ENCODE results near the gene UBE2U. TPM values are rescaled to one million over a fixed set of nuclear protein-coding genes. Genes with fewer than 3 reads are reported as not detected.

Gene UBE2U
- total RNA-seq, 1 donor from 2014 or later = not detected

DNA sequence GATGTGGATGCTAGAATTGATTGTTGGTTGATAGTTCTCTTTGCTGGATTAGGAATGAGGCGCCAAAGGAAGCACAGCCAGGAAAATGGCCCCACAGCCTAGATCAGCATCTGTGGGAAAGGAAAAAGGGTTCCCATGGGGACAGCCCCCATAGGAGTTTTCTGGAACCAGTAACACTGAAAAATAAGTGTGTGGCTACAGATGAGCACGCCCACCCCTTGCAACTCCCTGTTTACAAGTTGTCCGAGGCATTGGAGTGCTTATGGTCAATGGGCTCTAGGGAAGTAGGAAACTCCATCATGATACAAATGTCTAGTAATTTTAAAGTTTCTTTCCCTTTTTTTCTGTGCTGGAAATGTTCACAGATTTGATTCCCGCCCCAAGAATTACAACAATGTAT lies 23.8 kb upstream of the UBE2U start:
- H3K4me3 ChIP-seq = no peak overlapping the region
- DNase-seq (ENCODE audit: low spot score in 2 of 2) = no peak
- no peaks in the 10 kb centered on the region for H3K9me3 ChIP-seq
- intact Hi-C loops (cut with DNase I) = no loop called here
- no peaks in the 10 kb centered on the region for H3K4me1 ChIP-seq
- H3K27me3 ChIP-seq = no peaks in the 10 kb centered on the region
- TF ChIP-seq, protein P1, sequence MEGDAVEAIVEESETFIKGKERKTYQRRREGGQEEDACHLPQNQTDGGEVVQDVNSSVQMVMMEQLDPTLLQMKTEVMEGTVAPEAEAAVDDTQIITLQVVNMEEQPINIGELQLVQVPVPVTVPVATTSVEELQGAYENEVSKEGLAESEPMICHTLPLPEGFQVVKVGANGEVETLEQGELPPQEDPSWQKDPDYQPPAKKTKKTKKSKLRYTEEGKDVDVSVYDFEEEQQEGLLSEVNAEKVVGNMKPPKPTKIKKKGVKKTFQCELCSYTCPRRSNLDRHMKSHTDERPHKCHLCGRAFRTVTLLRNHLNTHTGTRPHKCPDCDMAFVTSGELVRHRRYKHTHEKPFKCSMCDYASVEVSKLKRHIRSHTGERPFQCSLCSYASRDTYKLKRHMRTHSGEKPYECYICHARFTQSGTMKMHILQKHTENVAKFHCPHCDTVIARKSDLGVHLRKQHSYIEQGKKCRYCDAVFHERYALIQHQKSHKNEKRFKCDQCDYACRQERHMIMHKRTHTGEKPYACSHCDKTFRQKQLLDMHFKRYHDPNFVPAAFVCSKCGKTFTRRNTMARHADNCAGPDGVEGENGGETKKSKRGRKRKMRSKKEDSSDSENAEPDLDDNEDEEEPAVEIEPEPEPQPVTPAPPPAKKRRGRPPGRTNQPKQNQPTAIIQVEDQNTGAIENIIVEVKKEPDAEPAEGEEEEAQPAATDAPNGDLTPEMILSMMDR (IDR thresholded peaks at IDR 0.05) = no peak
- no peak overlapping the region for H3K27ac ChIP-seq
- H3K36me3 ChIP-seq = peaks cover 7 to 24% of the 10 kb centered on the region in 2 donors

DNA sequence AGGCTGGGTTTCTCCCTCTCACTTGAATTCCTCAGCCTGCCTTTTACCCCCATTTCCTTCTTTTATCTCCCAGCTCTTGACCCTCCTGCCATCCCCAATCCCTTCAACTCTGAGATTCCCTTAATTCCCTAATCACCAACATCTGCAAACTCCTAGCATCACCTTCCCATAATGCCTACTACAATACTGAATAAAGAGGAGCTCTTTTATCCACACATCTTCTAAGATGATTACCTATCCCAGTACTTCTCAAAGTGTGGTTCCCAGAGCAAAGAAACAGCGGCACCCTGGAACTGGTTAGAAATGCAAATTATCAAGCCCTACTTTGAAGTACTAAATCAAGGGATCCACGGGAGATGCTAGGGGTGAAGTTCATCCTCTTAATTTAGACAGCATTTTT lies 21.2 kb upstream of the UBE2U start:
- DNase-seq (ENCODE audit: low spot score in 2 of 2) = no peak
- no peak overlapping the region for H3K27ac ChIP-seq
- H3K36me3 ChIP-seq = peaks cover 7 to 17% of the 10 kb centered on the region in 2 donors
- H3K4me1 ChIP-seq = no peaks in the 10 kb centered on the region
- intact Hi-C loops (cut with DNase I) = no loop called here
- no peak overlapping the region for H3K4me3 ChIP-seq
- no peaks in the 10 kb centered on the region for H3K9me3 ChIP-seq
- H3K27me3 ChIP-seq = no peaks in the 10 kb centered on the region
- TF ChIP-seq, protein P1 (IDR thresholded peaks at IDR 0.05) = no peak

DNA sequence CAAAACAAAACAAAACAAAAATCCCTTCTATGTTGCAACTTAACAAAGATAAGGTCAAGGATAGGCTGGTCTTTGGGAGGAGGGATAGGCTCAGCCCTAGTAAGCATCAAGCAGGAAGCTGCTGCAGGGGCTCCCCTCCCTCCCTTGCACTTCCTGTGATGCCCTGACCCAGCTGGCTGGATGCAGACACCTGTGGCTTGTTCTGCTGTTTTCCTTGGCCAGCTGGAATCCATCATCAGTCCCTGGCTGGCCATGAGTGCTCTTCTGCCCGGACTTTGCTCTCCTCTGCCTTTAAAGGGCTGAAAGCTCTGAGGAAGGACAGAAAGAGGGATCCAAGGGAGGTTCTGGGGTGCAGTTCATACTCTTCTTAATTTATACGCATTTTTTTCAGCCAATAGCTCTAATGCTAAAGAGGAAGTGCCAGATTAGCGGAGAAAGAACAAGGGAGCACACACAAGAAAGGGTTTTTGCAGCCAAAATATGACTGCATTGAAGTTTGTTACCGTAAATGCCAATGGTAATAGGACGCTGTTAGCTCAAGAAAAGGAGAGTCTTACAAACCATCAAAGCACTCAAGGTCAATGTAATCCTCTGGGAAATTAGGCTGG lies 19.9 kb upstream of the UBE2U start:
- Histone ChIP-seq H3K27me3 (no peaks in the 10 kb centered on the region), H3K9me3 (no peaks in the 10 kb centered on the region), H3K36me3 (peaks cover 1 to 4% of the 10 kb centered on the region in 2 donors), H3K4me1 (no peaks in the 10 kb centered on the region), H3K4me3 (no peak overlapping the region), H3K27ac (peak overlapping the region in 1 of 2 donors; percentile 27)
- TF ChIP-seq, protein P1 (IDR thresholded peaks at IDR 0.05) = no peak
- DNase-seq (ENCODE audit: low spot score in 2 of 2) = no peak
- intact Hi-C loops (cut with DNase I) = no loop called here

DNA sequence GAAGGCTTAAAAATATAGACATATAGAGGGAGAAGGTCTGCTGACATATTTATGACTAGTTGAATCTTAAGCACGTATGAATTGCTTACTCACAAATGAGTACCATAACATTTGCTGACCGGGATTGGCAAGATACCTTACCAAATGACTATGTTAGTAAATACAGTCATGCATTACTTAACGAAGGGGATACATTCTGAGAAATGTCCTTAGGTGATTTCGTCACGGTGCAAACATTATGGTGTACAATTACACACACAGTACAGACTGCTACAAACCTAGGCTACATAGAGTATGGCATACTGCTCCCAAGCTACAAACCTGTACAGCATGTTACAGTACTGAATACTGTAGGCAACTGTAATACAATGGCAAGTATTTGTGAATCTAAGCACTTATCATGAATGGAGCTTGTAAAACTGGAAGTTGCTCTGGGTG lies 19.4 kb upstream of the UBE2U start:
- Histone ChIP-seq H3K27me3 (no peaks in the 10 kb centered on the region), H3K36me3 (no peaks in the 10 kb centered on the region), H3K4me3 (no peak overlapping the region), H3K27ac (no peak overlapping the region), H3K4me1 (no peaks in the 10 kb centered on the region), H3K9me3 (no peaks in the 10 kb centered on the region)
- TF ChIP-seq, protein P1 (IDR thresholded peaks at IDR 0.05) = no peak
- intact Hi-C loops (cut with DNase I) = no loop called here
- no peak for DNase-seq (ENCODE audit: low spot score in 2 of 2)

DNA sequence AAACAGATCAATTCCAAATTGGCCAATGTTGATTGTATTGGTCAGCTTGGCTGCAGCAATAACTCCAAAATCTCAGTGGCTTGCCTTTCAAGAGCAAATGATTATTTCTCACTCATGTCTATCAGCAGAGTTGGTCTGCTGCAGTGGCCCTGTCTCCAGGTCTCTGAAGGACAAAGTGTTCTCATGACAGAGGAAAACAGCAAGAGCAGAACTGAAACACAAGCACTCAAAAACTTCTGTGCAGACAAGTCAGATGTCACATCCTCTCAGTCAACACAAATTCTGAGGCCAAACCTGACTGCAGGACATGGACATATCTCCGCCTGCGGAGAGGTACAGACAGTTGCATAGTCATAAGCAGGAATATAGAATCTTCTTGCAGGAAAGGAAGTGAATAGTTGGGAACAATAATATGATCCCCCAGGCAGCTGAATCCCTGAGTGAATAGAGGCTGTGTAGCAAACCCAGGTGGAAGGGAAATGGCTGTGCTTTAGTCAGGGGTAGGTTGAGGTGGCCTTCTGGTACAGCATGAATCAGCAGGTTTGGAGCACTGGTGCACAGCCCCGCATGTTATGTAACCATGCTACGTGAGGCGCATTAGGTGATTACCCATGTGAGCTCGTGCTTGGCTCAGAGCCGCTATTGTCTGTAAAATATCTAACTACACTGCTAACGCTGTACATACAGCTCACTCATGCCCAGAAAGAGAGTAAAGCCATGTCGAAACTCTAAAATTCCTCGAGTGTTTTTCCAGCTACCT lies 17.1 kb upstream of the UBE2U start:
- Histone ChIP-seq H3K9me3 (no peaks in the 10 kb centered on the region), H3K4me3 (no peak overlapping the region), H3K36me3 (no peaks in the 10 kb centered on the region), H3K27ac (no peak overlapping the region), H3K4me1 (no peaks in the 10 kb centered on the region), H3K27me3 (no peaks in the 10 kb centered on the region)
- DNase-seq (ENCODE audit: low spot score in 2 of 2) = no peak
- intact Hi-C loops (cut with DNase I) = no loop called here
- TF ChIP-seq, protein P1 (IDR thresholded peaks at IDR 0.05) = no peak

Data from ascending aorta (tissue), 2 donors.